Effector CD8-positive, alpha-beta T cell (primary cell): ENCODE measurements around the gene NAALADL2.
"Not testable (repeated sequence)": the region's sequence is repeated elsewhere in the genome, so short reads cannot be mapped to it uniquely, and the experiment has no call there.

Experiments used
- DNase-seq: peaks from one replicate; lab custom pipeline; 2025; lab: John Stamatoyannopoulos, UW

Gene NAALADL2

GRCh38 chr3:175590745-175591144 lies 731.6 kb downstream of the NAALADL2 start:
- DNase-seq: no peak

GRCh38 chr3:175591375-175591774 lies 732.2 kb downstream of the NAALADL2 start:
- no peak for DNase-seq

GRCh38 chr3:175593331-175593730 lies 734.2 kb downstream of the NAALADL2 start:
- no peak for DNase-seq

GRCh38 chr3:175598740-175599139 lies 739.6 kb downstream of the NAALADL2 start:
- no peak for DNase-seq

- DNase-seq: no peak
These were observed 742.4 kb downstream of the NAALADL2 start for GRCh38 chr3:175601521-175601920.

- DNase-seq: no peak
These were observed 746.7 kb downstream of the NAALADL2 start for GRCh38 chr3:175605851-175606250.

GRCh38 chr3:175606650-175607318 lies 747.6 kb downstream of the NAALADL2 start:
- no peak for DNase-seq

GRCh38 chr3:175608356-175608755 lies 749.2 kb downstream of the NAALADL2 start:
- no peak for DNase-seq

GRCh38 chr3:175608911-175609310 lies 749.8 kb downstream of the NAALADL2 start:
- no peak for DNase-seq

GRCh38 chr3:175612487-175613196 lies 753.5 kb downstream of the NAALADL2 start:
- DNase-seq: no peak

GRCh38 chr3:175614107-175614506 lies 755.0 kb downstream of the NAALADL2 start:
- DNase-seq: not testable (repeated sequence)

- DNase-seq: no peak
These were observed 758.1 kb downstream of the NAALADL2 start for GRCh38 chr3:175617247-175617646.

GRCh38 chr3:175619369-175619768 lies 760.2 kb downstream of the NAALADL2 start:
- no peak for DNase-seq

- no peak for DNase-seq
These were observed 761.0 kb downstream of the NAALADL2 start for GRCh38 chr3:175620093-175620492.

GRCh38 chr3:175620532-175620931 lies 761.4 kb downstream of the NAALADL2 start:
- no peak for DNase-seq

GRCh38 chr3:175640958-175641357 lies 781.8 kb downstream of the NAALADL2 start:
- DNase-seq: no peak

- DNase-seq: no peak
These were observed 787.7 kb downstream of the NAALADL2 start for GRCh38 chr3:175646865-175647264.

GRCh38 chr3:175648899-175649298 lies 789.8 kb downstream of the NAALADL2 start:
- no peak for DNase-seq

- no peak for DNase-seq
These were observed 792.6 kb downstream of the NAALADL2 start for GRCh38 chr3:175651716-175652115.

- DNase-seq: no peak
These were observed 796.2 kb downstream of the NAALADL2 start for GRCh38 chr3:175655351-175655750.

GRCh38 chr3:175656461-175656860 lies 797.3 kb downstream of the NAALADL2 start:
- DNase-seq: no peak

GRCh38 chr3:175659670-175660350 lies 800.7 kb downstream of the NAALADL2 start:
- DNase-seq: no peak

- DNase-seq: no peak
These were observed 803.7 kb downstream of the NAALADL2 start for GRCh38 chr3:175662815-175663214.
